RCC 7860 (cell line): Measurements from ENCODE around the gene KIAA0930.

Experiments used
- DNase-seq: peaks from one replicate; pipeline ENCODE4 v3.0.0-alpha.2; 2015; ENCODE audit warnings: low spot score
- FAIRE-seq: peaks from 2 replicates; lab custom pipeline; 2012; peaks lifted over from hg19 to GRCh38; lab: Jason Lieb, UNC

KIAA0930 gene

GRCh38 chr22:45238957-45239680, 1.6 kb downstream of the KIAA0930 start:
- no peak for FAIRE-seq
- DNase-seq, result no peak

DNA sequence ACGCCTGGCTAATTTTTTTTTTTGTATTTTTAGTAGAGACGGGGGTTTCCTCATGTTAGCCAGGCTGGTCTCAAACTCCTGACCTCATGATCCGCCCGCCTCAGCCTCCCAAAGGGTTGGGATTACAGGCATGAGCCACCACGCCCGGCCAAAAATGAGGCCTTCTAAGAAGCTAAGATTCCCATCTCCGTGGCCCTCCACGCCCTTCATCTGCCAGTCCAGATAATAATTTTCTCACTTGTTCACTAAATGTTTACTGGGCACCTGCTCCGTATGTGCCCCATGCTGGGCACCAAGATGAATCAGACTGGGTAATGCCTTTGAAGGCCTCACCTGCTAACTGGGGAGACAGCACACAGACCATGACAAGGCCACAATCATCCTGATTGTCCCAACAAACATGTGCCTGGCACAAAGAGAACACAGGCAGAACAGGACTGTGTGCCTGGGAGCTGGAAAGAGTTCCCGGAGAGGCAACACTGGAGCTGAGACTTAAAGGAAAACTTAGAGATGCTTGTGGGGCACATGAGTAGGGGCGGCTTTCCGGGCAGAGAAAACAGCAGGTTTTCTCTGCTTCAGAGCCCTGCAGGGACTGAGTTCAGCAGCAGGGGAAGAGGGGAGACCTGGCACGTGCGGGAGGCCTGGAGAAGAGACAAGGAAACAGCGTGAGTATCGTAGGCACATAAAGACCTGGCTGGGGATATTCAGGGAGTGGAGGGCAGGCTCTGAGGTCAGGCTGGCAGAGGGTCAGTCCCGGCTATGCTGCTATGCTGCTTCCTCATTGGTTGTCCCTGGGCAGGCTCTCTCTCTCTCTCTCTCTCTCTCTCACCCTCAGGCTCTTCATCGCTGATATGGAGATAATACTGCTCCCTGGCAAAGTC, 2.4 kb downstream of the KIAA0930 start:
- DNase-seq, result no peak
- FAIRE-seq, result no peak

GRCh38 chr22:45237065-45237990, 3.4 kb downstream of the KIAA0930 start:
- DNase-seq (peak; percentile 3), FAIRE-seq (no peak)

GRCh38 chr22:45235851-45236342, 4.8 kb downstream of the KIAA0930 start:
- no peak for DNase-seq
- no peak for FAIRE-seq

DNA sequence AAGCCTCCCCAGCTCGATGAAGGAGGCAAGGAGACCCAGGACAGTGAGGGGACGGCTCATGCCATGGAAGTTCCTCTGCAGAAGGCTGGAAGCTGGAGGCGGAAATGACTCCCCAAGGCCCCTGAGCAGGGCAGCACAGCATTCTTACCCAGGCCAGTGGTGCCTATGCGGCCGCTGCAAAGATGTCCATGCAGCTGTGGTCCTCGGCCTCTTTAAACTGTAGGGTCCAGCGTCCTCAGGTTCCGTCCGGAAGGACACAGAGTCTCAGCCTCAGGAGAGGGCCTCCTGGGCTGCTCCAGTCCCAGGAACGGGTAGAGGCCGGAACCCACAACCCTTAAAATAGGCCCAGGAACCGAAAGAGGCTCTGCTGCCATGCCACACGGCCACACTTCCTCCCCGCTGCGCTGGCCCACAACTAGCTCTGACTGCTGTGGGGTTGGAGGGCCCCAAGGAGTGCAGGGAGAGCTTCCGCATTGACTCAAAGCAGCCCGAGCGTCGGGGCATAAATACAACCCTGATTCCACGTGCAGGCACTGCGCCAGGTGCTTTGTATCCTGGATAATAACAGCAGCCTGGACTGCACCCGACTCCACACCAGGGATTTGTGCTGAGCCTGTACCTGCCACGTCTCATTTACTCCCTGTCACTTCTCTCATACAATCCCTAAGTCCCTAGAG, 5.5 kb downstream of the KIAA0930 start:
- no peak for FAIRE-seq
- DNase-seq, result no peak

GRCh38 chr22:45233827-45234226, 6.9 kb downstream of the KIAA0930 start:
- DNase-seq, result no peak

GRCh38 chr22:45233386-45233785, 7.3 kb downstream of the KIAA0930 start:
- no peak for FAIRE-seq
- no peak for DNase-seq

More at GRCh38 chr22:45233827-45234226, 6.9 kb downstream of the KIAA0930 start:
- FAIRE-seq, result no peak

DNA sequence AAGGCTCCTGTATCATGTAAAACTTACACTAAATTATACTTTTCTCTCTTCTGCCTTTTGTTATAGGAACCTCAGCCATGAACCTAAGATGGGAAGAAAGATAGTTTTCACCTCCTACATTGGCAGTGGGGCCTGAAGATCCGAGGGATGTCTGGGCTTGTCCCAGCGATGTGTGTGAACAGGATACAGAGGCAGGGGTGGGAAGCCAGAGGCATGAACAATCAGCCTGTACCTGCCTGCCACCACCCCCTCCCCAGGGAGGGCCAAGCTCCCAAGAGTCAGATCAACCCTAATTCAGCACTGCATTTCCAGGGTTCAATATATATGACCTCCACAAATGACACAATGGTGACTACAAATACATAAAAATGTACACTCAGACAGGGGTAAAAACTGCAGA, 9.4 kb downstream of the KIAA0930 start:
- FAIRE-seq (no peak), DNase-seq (no peak)

- FAIRE-seq (no peak), DNase-seq (no peak)
These were observed 10.5 kb downstream of the KIAA0930 start for GRCh38 chr22:45230026-45230721.

- FAIRE-seq (no peak), DNase-seq (no peak)
These were observed 11.5 kb downstream of the KIAA0930 start for GRCh38 chr22:45229181-45229580.

DNA sequence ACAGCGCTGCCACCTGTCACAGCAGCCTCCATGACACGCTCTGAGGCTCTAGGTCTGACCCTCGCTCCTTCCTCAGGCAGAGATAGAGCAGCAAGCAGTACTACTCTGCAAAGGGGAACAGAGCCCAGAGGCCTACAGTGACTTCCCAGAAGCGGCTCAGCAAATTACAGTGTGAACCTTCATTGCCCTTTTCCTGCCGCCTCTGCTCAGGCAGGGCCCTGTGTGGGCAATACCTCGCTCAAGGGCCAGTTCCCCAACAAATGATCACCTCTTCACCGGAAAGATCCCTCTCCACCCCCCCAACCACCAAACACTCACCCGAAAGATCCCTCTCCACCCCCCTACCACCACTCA, 12.3 kb downstream of the KIAA0930 start:
- FAIRE-seq, result no peak
- DNase-seq, result no peak

- FAIRE-seq (no peak), DNase-seq (no peak)
These were observed 12.9 kb downstream of the KIAA0930 start for GRCh38 chr22:45227645-45228400.

DNA sequence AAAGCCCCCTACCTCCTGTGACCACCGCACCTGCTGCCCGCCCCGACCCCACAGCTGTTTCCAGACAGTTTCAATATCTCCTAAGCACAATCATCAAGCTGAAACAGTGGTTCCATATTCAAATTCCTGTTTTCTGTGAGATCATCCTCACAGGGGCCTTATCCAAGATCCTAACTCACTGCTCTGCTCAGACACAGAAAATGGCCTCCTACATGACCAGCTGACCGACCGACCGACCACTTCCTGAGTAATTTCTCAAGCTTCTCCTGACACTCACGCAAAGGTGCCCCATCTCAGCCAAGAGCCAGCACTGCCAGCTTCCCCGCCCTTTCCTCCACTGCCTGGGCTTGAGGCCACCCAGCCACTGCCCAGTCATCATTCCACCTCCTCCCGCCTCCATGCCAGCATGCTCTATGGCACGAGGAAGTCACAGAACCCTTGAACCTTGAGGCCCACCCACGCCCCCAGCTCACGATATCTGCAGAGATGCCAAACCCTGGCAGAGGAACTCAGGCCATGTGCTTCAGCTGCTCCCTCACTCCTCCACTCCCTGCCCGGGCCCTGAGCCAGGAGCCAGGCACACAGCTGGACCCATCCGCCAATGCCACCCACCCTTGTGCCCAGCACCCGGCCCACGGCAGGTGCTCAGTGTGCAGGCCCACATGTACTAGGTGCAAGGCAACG, 14.0 kb downstream of the KIAA0930 start:
- no peak for FAIRE-seq
- DNase-seq, result peak; percentile 30

DNA sequence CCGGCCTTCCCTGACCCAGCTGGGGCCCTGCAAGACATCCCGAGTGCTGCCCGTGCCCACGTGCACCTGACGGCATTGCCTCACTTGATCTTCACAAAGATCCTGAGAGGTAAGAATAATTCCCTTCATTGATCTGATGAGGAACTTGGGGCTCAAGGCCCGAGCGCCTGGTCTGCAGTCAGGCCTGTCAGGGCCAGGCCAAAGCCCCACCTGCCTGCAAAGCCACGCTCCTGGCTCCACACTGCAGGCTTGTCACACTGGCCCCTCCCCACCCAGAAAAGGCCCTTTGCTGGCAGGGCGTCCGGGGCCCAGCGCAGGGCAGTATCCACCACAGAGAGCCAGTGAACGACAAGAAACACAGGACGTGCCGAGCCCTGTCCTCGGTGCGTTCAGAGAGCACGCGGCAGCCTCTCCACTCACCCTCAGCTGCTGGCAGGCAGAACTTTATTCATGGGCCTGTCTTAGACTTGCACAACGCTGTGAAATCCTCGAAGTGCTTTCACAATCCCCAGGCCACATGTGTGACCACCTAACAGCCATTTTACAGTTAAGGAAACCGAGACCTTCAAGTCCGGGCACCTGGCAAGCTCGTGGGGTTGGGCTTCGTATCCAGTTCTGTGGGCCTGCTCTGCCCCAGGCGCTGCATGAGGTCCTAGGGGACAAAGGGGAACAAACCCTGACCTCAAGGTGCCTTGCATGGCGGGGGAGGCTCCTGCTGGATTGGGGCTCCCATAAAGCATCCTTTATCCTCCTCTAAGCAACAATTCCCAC, 14.8 kb downstream of the KIAA0930 start:
- FAIRE-seq, result no peak
- DNase-seq, result no peak

DNA sequence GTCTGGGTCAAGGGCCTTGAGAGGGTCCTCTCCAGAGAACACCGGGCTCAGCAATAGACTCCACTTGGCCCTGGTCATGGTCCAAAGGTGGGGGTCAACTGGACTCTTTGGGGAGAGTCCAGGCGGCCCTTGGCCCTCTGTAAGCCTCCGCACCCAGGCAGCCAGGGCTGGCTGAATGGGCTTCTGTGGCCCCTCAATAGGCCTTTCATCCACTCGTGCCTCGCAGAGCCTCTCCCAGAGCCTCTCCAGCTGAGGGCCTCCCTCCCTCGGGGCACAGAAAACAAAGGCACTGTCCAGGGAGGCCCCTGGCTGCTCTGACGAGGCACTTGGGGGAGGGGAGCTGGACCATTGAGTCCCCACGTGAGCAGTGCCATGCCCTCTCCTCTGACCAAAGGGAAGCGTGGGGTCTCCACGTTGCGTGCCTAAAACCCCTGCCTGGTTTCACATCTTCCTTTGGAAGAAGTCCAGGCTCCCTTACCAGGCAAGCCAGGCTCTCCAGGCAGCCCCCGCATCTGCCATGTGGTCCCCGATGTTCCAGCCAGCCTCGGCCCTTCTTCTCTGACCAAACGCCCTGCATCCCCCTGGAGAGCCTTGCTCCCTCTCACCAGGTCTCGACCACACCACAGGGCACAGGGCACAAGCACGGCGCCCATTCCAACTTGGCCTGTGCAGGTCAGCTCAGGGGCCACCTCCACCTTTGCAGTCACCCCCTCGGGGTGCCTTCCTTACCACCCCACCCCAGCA, 15.5 kb downstream of the KIAA0930 start:
- no peak for FAIRE-seq

GRCh38 chr22:45224331-45224730, 16.4 kb downstream of the KIAA0930 start:
- no peak for DNase-seq
- no peak for FAIRE-seq

More for the DNA sequence above, 15.5 kb downstream of the KIAA0930 start:
- no peak for DNase-seq
